Measurements from ENCODE around the gene P4HTM.

The P4HTM gene

GRCh38 chr3:49019941-49020329 lies 29.9 kb downstream of the P4HTM start:
- Histone ChIP-seq H3K79me2 (ENCODE audit: insufficient read depth, low read depth) (peaks cover 32% of the 10 kb centered on the region; the same call in 1 of the 2 replicates), H3K4me3 (IDR thresholded peaks at IDR 0.05; ENCODE audit: insufficient read depth, low read depth, low read length) (no peak overlapping the region), H3K4me1 (ENCODE audit: low read depth, poor library complexity, severe bottlenecking) (peaks cover 21% of the 10 kb centered on the region), H2AFZ (ENCODE audit: low read depth) (no peak overlapping the region), H3K36me3 (ENCODE audit: insufficient read depth) (no peaks in the 10 kb centered on the region), H3K27ac (peak overlapping the region; percentile 94; the same call in 1 of the 2 replicates), H3K4me2 (peak overlapping the region; percentile 76), H3K27me3 (ENCODE audit: insufficient read depth, low read depth) (no peaks in the 10 kb centered on the region), H4K20me1 (ENCODE audit: insufficient read depth) (no peaks in the 10 kb centered on the region), H3K9ac (peak overlapping the region; percentile 93; the same call in 1 of the 2 replicates)
- TF ChIP-seq CTCF (conservative IDR thresholded peaks at IDR 0.05; ENCODE audit: low read depth, low read length): no peak

- H3K4me1 ChIP-seq (ENCODE audit: low read depth, poor library complexity, severe bottlenecking): peaks cover 21% of the 10 kb centered on the region
- H3K4me2 ChIP-seq: peak overlapping the region; percentile 76
- peaks cover 33% of the 10 kb centered on the region; the same call in 1 of the 2 replicates for H3K79me2 ChIP-seq (ENCODE audit: insufficient read depth, low read depth)
- no peaks in the 10 kb centered on the region for H3K27me3 ChIP-seq (ENCODE audit: insufficient read depth, low read depth)
- peak overlapping the region; percentile 93 for H3K9ac ChIP-seq
- H3K27ac ChIP-seq: peak overlapping the region; percentile 94
- H3K36me3 ChIP-seq (ENCODE audit: insufficient read depth): no peaks in the 10 kb centered on the region
- H2AFZ ChIP-seq (ENCODE audit: low read depth): no peak overlapping the region
- TF ChIP-seq CTCF (conservative IDR thresholded peaks at IDR 0.05; ENCODE audit: low read depth, low read length): no peak
- H4K20me1 ChIP-seq (ENCODE audit: insufficient read depth): no peaks in the 10 kb centered on the region
- peak overlapping the region; percentile 68 for H3K4me3 ChIP-seq (IDR thresholded peaks at IDR 0.05; ENCODE audit: insufficient read depth, low read depth, low read length)
Measured at GRCh38 chr3:49020330-49021212, 30.5 kb downstream of the P4HTM start.

DNA sequence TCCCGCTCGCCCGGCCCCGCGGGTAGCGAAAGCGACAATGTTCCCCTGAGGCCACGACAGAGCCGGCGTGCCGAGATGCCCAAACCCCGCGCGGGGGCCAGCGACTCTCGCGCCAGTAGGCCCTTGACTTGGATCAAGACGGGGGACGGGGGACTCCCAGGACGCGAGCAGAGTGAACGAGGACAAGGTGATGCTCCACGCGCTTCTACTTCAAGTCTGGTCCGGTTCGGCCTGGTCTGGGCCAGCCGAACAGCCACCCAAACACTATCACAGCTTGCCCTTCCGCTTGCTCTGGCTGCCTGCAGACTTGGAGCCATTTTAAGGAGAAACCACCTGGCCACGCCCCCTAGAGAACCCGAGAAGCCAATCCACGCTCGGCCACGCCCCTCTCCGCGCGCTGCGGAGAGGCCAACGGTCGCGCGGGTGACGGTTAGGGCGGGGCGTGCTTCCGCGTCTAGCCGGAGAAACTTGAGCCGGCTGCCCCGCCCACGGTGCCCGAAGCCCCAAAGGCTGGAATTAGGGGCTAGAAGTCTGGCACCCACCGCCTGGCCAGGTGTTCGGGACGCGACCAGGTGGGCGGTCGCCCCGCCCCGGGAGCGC lies 31.3 kb downstream of the P4HTM start:
- Histone ChIP-seq H2AFZ (ENCODE audit: low read depth) (peak overlapping the region; percentile 14; the same call in 1 of the 2 replicates), H3K79me2 (ENCODE audit: insufficient read depth, low read depth) (peaks cover 33% of the 10 kb centered on the region; the same call in 1 of the 2 replicates), H3K4me1 (ENCODE audit: low read depth, poor library complexity, severe bottlenecking) (peaks cover 21% of the 10 kb centered on the region)

More for the DNA sequence above, 31.3 kb downstream of the P4HTM start:
- TF ChIP-seq CTCF (conservative IDR thresholded peaks at IDR 0.05; ENCODE audit: low read depth, low read length): no peak
- Histone ChIP-seq H3K27me3 (ENCODE audit: insufficient read depth, low read depth) (no peaks in the 10 kb centered on the region), H3K9ac (peak overlapping the region; percentile 93), H4K20me1 (ENCODE audit: insufficient read depth) (no peaks in the 10 kb centered on the region), H3K27ac (peak overlapping the region; percentile 94), H3K4me3 (IDR thresholded peaks at IDR 0.05; ENCODE audit: insufficient read depth, low read depth, low read length) (peak overlapping the region; percentile 43), H3K4me2 (peak overlapping the region; percentile 76; the same call in 1 of the 2 replicates), H3K36me3 (ENCODE audit: insufficient read depth) (no peaks in the 10 kb centered on the region)
